GM13976 (cell line): ENCODE results near the gene RUNX1.
"Not testable (repeated sequence)": the region's sequence is repeated elsewhere in the genome, so short reads cannot be mapped to it uniquely, and the experiment has no call there.

Experiments used
- DNase-seq: peaks from one replicate; pipeline ENCODE4 v3.0.0; 2012; ENCODE audit warnings: low spot score
- in situ Hi-C: fragments of 300-500 bp; cut with MboI; formaldehyde crosslinking; loops from one replicate; pipeline ENCODE4 v1.12.0; 2022; ENCODE audit warnings: low sequenced_read_pairs, mixed read lengths, inconsistent platforms; ENCODE audit not compliant: unreplicated experiment
- TF ChIP-seq, protein P1 (sequence below): IDR thresholded peaks from 2 replicates; pipeline ENCODE4 v1.5.1; 2012; ENCODE audit warnings: borderline replicate concordance, mild to moderate bottlenecking; ENCODE audit not compliant: insufficient read depth; ENCODE audit errors: extremely low read depth, missing control alignments, control extremely low read depth

Gene RUNX1

DNA sequence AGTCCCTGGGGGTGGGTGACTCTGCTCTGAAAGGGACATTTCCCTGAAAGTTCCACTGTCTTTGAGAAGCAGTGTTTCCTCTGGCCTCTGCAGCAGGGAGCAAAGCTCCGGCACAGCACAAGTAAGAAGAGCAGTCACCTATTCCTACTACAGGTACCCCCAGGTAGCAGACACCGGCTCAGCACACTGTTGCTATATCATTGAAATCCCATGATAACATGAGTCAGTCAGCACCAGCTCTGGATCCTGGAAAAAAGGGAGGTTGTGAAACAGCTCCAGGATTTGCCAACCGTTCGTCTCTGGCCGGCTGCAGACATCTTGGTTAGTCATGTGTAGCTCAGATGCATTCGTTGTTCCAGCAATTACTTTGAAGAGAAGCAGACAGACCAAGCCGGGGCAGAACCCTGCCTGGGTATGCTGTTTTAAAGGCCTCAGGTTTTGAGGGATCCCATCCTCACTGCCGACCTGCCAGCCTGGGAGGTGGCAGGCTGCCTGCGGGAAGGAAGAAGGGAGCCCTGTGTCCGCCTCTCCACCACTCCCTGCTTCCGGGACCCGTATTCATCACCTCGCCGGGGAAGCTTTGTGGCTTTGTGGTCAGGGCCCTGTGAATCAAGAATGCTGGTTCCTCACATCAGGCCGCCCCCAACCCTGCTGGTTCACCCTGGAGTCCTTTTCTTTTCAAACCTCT lies 241.1 kb downstream of the RUNX1 start:
- peak; percentile 41 for DNase-seq

DNA sequence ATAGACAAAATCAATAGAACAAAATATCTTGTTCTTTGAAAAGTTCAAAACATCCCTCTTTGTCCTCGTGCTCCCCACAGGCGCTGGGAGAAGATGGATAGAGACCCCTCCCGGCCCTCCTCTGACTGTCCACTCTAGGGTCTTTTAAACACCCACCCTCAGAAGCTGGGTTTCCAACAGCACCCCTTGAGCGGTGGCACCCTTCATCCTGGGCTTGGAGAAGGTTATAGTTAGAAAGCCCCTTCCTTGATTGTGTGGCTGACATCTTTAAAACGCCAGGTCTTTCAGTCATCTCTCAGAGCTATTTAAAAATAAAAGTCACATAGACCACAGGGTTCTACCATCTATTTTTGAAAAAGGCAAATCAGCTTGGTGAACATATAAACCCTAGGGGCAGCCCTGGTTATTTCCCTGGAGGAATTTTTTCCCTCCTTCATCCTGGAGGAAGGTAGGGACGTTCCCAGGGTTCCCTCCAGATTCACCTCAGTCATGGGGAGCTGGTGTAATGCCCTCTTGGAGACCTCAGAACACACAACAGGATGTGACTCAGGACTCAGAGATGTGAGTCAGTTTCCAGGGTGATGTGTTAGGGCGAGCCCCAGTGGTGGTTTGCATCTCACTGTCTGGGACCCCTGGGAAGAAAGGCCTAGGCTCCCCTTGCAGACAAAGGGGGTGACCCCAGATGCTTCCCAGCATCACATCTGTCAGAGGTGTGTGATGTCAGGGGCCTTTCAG lies 241.8 kb downstream of the RUNX1 start:
- in situ Hi-C loops, result no loop called here
- DNase-seq, result peak; percentile 65
- TF ChIP-seq, protein P1, sequence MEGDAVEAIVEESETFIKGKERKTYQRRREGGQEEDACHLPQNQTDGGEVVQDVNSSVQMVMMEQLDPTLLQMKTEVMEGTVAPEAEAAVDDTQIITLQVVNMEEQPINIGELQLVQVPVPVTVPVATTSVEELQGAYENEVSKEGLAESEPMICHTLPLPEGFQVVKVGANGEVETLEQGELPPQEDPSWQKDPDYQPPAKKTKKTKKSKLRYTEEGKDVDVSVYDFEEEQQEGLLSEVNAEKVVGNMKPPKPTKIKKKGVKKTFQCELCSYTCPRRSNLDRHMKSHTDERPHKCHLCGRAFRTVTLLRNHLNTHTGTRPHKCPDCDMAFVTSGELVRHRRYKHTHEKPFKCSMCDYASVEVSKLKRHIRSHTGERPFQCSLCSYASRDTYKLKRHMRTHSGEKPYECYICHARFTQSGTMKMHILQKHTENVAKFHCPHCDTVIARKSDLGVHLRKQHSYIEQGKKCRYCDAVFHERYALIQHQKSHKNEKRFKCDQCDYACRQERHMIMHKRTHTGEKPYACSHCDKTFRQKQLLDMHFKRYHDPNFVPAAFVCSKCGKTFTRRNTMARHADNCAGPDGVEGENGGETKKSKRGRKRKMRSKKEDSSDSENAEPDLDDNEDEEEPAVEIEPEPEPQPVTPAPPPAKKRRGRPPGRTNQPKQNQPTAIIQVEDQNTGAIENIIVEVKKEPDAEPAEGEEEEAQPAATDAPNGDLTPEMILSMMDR, result no peak

More for the DNA sequence above, 241.1 kb downstream of the RUNX1 start:
- in situ Hi-C loops, result no loop called here
- TF ChIP-seq, protein P1, result no peak

DNA sequence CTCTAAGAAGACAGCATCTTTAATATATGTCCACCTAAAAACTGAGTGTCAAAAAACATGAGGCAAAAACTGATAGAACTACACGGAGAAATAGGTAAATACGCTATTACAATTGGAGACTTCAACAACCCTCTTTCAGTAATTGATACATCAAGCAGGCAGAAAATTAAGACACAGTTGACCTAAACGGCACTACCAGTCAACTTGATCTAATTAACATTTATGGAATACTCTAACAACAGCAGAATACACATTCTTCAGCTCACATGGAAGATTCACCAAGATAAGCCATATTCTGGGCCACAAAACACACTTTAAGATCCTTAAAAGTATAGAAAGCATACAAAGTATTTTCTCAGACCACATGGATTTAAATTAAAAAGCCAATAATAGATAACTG lies 242.7 kb downstream of the RUNX1 start:
- no peak for DNase-seq
- in situ Hi-C loops, result no loop called here
- TF ChIP-seq, protein P1, result no peak

DNA sequence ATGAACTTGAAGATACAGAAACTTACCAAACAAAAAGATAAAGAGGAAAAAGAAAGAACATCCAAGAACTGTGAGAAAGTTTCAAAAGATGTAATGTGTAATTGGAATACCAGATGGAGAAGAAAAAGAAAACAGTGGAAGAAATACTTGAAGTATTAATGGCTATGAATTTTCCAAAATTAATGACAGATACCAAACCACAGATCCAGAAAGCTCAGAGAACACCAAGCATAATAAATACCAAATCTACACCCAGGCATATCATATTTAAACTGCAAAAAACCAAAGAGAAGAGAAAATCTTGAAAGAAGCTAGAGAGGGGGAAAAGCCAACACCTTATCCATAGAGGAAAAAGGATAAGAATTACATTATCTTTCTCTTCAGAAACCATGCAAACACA lies 243.9 kb downstream of the RUNX1 start:
- in situ Hi-C loops, result no loop called here
- no peak for DNase-seq
- TF ChIP-seq, protein P1, result no peak

DNA sequence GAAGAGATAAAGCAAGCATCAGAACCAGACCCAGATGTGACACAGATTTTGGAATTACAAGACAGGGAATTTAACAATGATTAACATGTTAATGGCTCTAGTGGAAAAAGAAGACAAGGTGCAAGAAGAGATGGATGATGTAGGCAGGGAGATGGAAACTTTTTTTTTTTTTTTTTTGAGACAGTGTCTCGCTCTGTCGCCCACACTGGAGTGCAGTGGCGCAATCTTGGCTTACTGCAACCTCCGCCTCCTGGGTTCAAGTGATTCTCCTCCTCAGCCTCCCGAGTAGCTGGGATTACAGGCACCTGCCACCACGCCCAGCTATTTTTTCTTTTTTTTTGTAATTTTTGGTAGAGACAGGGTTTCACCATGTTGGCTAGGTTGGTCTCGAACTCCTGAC lies 244.5 kb downstream of the RUNX1 start:
- DNase-seq, in situ Hi-C loops: not testable (repeated sequence)

DNA sequence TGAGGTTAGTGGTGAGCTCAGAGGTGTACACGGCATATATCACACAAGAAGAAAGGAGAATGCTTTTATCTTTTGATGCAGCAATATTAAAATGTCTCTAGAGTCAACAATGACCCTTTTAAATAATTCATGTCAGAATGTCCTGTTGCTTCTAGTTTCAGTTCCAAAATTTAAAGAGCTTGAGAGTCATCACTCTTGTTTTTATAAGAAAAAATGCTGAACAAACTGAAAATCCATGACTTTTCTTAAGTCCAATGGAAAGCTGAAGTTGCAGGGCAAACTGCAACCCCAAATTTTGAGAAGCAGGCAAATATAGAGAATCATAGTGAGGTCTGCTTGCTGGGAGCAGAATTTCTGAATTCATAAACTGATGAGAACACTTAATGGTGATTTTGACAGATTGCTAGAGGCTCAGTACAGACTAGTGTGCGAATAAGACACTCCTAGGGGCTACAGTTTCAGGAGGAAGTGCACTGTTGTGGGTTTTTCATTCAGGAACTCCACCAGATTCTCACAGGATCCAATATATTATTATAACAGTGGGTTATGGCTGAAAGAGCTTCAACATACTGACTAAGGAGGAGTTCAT lies 245.2 kb downstream of the RUNX1 start:
- no peak for DNase-seq
- in situ Hi-C loops, result no loop called here
- TF ChIP-seq, protein P1, result no peak
